ENCODE data around the gene TRAF3. TPM values are rescaled to one million over a fixed set of nuclear protein-coding genes. Genes with fewer than 3 reads are reported as not detected.
A peak's percentile ranks its signal among the peaks of the same experiment; 100 is the strongest.
"Not testable (repeated sequence)": the region's sequence is repeated elsewhere in the genome, so short reads cannot be mapped to it uniquely, and the experiment has no call there.

Gene TRAF3
- total RNA-seq, 1 experiment from 2014 or later, result 14.0 TPM

GRCh38 chr14:102764220-102764671 is 13.0 kb upstream of the TRAF3 start:
- no peak overlapping the region for H3K4me3 ChIP-seq
- no peak overlapping the region for H3K27ac ChIP-seq
- H3K36me3 ChIP-seq, result no peaks in the 10 kb centered on the region
- no peaks in the 10 kb centered on the region for H3K9me3 ChIP-seq (replicated peaks)
- peaks cover 9% of the 10 kb centered on the region for H3K4me1 ChIP-seq
- DNase-seq, result no peak
- H3K27me3 ChIP-seq, result no peaks in the 10 kb centered on the region

- not testable (repeated sequence) for H3K27me3 ChIP-seq; H3K4me1 ChIP-seq; H3K27ac ChIP-seq; DNase-seq; H3K36me3 ChIP-seq; H3K4me3 ChIP-seq; H3K9me3 ChIP-seq (replicated peaks)
These were observed 11.5 kb upstream of the TRAF3 start for GRCh38 chr14:102765770-102766169.

GRCh38 chr14:102768223-102769048 is 8.8 kb upstream of the TRAF3 start:
- H3K4me3 ChIP-seq, result no peak overlapping the region
- no peak for DNase-seq
- no peaks in the 10 kb centered on the region for H3K9me3 ChIP-seq (replicated peaks)
- no peaks in the 10 kb centered on the region for H3K36me3 ChIP-seq
- H3K4me1 ChIP-seq, result no peaks in the 10 kb centered on the region
- H3K27ac ChIP-seq, result no peak overlapping the region
- no peaks in the 10 kb centered on the region for H3K27me3 ChIP-seq

DNA sequence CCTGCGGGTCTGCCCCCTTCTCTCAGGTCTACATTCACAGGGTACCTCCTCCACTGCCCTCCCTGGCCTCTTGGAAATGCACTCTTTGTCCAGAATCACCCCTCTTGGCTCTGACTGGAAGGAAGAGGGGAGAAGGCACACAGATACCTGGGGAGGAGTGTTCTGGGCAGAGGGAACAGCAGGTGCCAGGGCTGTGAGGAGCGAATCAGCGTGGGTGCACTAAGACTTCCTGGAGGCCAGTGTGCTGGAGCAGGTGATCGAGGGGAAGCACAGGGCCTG is 8.3 kb upstream of the TRAF3 start:
- Histone ChIP-seq H3K27me3 (no peaks in the 10 kb centered on the region), H3K4me1 (no peaks in the 10 kb centered on the region), H3K4me3 (no peak overlapping the region), H3K9me3 (replicated peaks) (no peaks in the 10 kb centered on the region), H3K27ac (no peak overlapping the region), H3K36me3 (no peaks in the 10 kb centered on the region)
- no peak for DNase-seq

DNA sequence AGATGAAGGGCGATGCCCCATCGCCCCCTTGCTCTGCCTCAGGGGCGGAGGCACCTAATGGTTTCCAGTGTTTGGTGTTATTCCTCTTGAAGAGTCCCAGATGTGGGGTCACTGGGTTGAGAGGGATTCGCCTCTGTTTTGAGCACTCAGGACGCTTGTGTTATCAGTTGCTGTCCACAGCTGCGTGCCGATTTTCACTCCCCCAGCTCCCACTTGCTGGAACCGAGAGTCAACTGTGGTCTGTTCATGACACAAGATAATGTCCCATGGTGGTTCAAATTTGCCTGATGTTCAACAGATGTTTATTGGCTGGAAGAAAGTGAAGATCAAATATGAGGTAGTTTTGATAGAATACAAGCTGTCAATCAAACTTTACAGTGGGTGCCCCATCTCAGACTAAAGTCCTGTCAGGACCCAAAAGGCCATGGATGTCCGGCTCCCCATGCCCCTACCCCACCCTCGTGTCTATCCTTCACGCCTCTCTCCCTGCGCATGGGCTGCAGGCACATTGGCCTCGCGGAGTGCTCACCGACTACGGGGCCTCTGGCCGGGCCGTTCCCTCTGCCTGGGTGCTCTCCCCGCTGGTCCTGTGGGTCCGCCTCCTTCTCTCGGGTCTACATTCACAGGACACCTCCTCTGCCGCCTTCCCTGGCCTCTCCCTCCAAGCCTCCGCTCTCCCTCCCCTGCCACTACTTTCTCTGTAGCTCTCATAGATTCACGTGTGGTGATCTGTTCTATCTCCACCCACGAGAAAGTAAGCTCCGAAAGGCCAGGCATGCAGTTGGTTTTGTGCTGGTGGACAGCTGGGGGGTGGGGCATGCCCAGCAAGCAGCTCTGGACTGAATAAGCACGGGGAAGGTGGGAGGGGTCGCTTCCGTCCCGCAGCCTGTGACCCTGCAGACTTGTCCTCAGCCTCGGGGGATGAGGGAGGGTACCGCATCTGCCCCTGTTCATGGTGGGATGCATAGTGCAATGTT is 6.8 kb upstream of the TRAF3 start:
- Histone ChIP-seq H3K36me3 (no peaks in the 10 kb centered on the region), H3K4me1 (no peaks in the 10 kb centered on the region)
- DNase-seq, result no peak

GRCh38 chr14:102771144-102771543 is 6.1 kb upstream of the TRAF3 start:
- Histone ChIP-seq H3K4me1 (no peaks in the 10 kb centered on the region), H3K36me3 (no peaks in the 10 kb centered on the region), H3K9me3 (replicated peaks) (no peaks in the 10 kb centered on the region), H3K27me3 (no peaks in the 10 kb centered on the region), H3K27ac (no peak overlapping the region), H3K4me3 (no peak overlapping the region)
- no peak for DNase-seq

More for the DNA sequence above, 6.8 kb upstream of the TRAF3 start:
- Histone ChIP-seq H3K4me3 (no peak overlapping the region), H3K9me3 (replicated peaks) (no peaks in the 10 kb centered on the region), H3K27me3 (no peaks in the 10 kb centered on the region), H3K27ac (no peak overlapping the region)

DNA sequence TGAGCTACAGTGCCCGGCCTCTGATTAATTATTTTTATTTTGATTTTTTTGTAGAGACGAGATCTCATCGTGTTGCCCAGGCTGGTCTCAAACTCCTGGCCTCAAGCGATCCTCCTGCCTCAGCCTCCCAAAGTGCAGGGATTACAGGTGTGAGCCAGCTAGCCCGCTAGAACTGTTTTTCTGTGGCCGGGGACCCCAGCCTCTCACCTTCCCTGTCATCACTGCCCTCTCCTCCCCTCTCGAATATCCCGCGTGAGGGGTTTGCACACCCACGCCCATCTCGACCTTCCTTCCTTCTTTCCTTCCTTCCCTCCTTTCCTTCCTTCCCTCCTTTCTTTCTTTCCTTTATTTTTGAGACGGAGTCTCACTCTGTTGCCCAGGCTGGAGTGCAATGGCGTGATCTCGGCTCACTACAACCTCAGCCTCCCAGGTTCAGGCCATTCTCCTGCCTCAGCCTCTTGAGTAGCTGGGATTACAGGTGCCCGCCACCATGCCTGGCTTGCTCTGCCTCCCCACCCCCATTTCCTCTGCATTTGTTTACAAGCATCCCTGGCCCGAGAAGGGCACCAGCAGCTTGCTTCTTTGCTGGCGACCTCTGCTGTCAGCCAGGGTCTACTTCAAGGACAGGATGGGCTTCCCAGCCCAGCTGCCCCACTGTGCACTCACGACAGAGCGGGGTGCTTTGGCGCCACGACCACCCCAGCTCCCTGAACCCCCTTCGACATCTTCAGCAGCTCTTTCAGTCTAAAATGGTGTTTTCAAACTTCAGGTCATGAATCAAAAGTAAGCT is 4.3 kb upstream of the TRAF3 start:
- Histone ChIP-seq H3K4me3 (no peak overlapping the region), H3K36me3 (no peaks in the 10 kb centered on the region), H3K27ac (no peak overlapping the region), H3K27me3 (no peaks in the 10 kb centered on the region), H3K9me3 (replicated peaks) (no peaks in the 10 kb centered on the region), H3K4me1 (no peaks in the 10 kb centered on the region)
- DNase-seq, result peak in 1 of 2 experiments; percentile 38

DNA sequence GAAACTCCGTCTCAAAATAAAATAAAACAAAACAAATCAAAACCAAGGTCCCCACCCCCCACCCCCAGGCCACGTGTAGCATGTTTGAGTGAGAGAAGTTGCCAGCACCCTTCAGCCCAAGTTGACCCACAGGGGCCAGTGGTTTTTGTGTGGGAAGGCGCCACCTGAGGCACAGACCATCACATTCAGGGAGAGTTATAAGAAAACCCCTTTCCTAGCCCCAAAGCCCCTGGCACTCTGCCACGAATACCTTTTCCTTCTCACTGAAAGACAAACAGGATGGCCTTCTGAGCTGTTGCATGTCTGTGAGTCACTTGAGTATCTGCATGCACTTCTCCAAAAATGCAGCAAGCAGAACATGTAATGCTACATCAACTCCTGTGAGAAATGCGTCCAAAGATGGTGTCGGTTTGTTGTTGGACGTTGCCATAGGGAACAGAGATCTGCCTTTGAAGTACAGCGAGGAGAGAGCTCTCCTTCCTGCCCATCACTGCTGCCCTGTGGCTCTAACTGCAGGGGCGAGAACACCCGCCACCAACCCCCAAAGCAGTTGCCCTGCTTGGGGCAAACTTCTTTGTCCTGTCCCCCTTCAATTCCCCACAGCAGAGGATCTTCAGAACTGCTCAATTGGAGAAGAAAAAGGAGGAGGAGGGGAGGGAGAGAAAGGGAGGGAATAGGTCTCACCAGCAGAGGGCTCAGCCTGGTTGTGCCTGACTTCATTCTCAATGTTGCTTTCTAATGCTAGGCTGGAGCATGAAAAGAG is 2.7 kb upstream of the TRAF3 start:
- Histone ChIP-seq H3K27ac (no peak overlapping the region), H3K4me1 (peaks cover 4% of the 10 kb centered on the region; the same call in 1 of the 2 replicates), H3K27me3 (no peaks in the 10 kb centered on the region), H3K36me3 (no peaks in the 10 kb centered on the region), H3K4me3 (no peak overlapping the region), H3K9me3 (replicated peaks) (no peaks in the 10 kb centered on the region)
- DNase-seq, result peak; percentile 44 to 72

DNA sequence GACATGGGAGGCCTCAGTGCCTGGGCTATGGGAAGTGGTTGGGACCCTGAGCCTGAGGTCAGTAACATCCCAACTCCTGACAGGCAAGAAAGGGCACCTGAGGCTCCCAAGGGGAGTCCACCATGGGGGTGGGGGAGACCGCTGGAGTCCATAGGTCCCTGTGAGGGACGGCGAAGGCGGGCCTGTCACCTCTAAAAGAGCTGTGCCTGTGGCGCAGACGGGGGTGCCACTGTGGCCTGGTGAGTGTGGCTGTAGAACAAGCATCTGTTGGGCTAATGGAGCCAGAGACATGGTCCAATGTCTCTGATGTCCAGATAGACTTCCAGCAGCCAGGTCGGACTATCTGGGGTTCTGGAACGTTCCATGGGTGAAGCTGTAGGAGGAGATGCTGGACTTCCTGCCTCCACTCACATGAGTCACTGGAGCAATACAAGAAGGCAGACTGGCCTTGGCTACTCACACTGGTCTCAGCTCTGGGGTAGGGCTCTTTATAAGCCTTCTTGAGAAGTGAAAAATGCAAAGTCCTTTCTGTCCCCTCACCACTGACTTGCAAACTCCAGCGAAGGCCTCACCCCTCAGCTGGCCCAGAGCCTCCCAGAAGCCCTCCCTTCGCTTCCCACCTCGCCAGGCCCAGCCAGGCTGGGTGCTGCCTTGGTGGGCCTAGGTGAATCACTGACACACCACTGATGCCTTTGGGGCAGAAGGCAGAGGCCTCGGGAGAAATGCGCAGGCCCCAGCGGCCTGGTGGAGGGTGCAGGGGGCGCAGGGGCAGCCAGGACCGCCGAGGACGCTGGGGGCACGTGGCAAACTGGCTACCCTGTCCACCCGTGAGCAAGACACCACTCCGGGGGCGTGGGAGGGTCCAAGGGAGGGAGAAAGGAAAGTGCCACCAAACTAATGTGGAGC is 1.1 kb upstream of the TRAF3 start:
- H3K36me3 ChIP-seq, result no peaks in the 10 kb centered on the region
- no peaks in the 10 kb centered on the region for H3K27me3 ChIP-seq
- peaks cover 5% of the 10 kb centered on the region; the same call in 1 of the 2 replicates for H3K4me1 ChIP-seq
- peak overlapping the region; percentile 48 for H3K4me3 ChIP-seq
- H3K27ac ChIP-seq, result no peak overlapping the region
- no peaks in the 10 kb centered on the region for H3K9me3 ChIP-seq (replicated peaks)
- DNase-seq, result peak in 1 of 2 experiments; percentile 17

- Histone ChIP-seq H3K4me1 (peaks cover 5% of the 10 kb centered on the region; the same call in 1 of the 2 replicates), H3K4me3 (peak overlapping the region; percentile 94), H3K36me3 (no peaks in the 10 kb centered on the region), H3K9me3 (replicated peaks) (no peaks in the 10 kb centered on the region), H3K27ac (no peak overlapping the region; the same call in 1 of the 2 replicates), H3K27me3 (no peaks in the 10 kb centered on the region)
- DNase-seq, result peak in 1 of 2 experiments; percentile 19
These were observed 575 bp downstream of the TRAF3 start for GRCh38 chr14:102777711-102778337.

DNA sequence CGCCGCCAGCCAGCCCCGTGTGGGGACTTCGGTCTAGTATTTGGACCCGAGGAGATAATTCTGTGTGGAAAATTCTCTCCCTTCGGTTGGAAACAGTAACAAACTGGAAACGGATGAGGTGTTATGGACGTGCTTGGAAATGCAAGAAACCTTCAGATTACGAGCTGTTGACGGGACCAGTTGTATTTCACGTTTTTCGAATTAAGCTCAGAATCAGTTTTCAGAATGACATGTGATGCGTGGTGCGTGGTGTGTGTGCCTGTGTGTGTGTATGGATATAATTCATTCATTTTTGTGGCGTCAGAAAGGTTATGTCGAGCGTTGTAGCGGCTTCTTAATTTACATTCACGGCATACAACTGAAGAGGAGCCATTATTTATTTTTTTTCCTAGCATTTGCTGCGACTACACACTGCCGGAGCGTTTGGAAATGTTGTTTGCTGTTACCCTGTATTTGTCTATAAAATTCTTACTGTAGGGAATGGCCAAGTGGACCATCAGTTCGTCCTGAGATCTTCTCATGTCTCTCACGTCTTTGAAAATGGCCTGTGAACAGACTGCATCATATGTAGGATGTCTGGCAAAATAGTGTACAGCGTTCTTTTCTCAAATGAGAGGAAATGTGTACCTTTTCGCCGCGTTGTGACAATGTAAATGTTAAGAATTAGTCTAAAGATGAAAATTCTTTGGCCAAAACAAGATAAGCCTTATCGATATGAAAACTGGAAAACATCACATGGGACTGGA is 1.3 kb downstream of the TRAF3 start:
- Histone ChIP-seq H3K36me3 (no peaks in the 10 kb centered on the region), H3K27ac (no peak overlapping the region; the same call in 1 of the 2 replicates), H3K27me3 (no peaks in the 10 kb centered on the region), H3K9me3 (replicated peaks) (no peaks in the 10 kb centered on the region), H3K4me1 (peaks cover 5% of the 10 kb centered on the region; the same call in 1 of the 2 replicates), H3K4me3 (peak overlapping the region; percentile 94)
- DNase-seq, result peak in 1 of 2 experiments; percentile 27

DNA sequence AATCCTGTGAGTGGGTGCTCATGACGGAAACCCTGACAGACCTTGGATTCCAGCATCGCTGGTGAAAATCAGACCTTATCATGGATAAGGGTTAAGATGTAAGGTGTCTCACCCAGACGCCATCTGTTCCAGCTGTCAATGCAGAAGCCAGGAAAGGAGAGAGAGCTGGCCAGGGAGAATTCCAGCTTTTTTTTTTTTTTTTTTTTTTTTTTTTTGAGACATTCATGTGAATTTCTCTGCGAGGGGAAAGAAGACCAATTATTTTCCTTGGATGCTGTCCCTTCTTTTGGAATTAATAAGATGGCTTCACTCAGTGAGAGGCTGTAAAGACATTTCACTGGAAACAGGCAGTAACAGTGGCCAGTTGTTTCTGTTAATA is 1.8 kb downstream of the TRAF3 start:
- peak in 1 of 2 experiments; percentile 21 for DNase-seq
- Histone ChIP-seq H3K27me3 (no peaks in the 10 kb centered on the region), H3K4me3 (peak overlapping the region; percentile 94), H3K27ac (no peak overlapping the region), H3K36me3 (no peaks in the 10 kb centered on the region), H3K4me1 (peaks cover 5% of the 10 kb centered on the region; the same call in 1 of the 2 replicates), H3K9me3 (replicated peaks) (no peaks in the 10 kb centered on the region)

Data from SJCRH30 (cell line).